Ovary (tissue), 9 donors: ENCODE results near the gene SHLD1. TPM values are rescaled to one million over a fixed set of nuclear protein-coding genes. Genes with fewer than 3 reads are reported as not detected.
A peak's percentile ranks its signal among the peaks of the same experiment; 100 is the strongest.

Source experiments
- DNase-seq, 5 donors: peaks; one replicate each; pipeline ENCODE4 v3.0.0-alpha.2; 2019 to 2020
- H3K27ac ChIP-seq, 2 donors: fragments of 200-600 bp; one replicate each; pipeline versions ENCODE4 v1.5.1 to v1.8.0; 2019 to 2022
- H3K27me3 ChIP-seq: fragments of 200-600 bp; one replicate; pipeline ENCODE4 v1.8.0; 2022
- H3K36me3 ChIP-seq: fragments of 200-600 bp; sonication (generic); one replicate; pipeline ENCODE4 v1.5.1; 2019
- H3K4me1 ChIP-seq: one replicate; pipeline ENCODE4 v1.8.1; 2013; ENCODE audit warnings: mild to moderate bottlenecking, moderate library complexity; ENCODE audit not compliant: insufficient read depth
- H3K4me3 ChIP-seq: fragments of 200-600 bp; sonication (generic); one replicate; pipeline ENCODE4 v1.5.1; 2017
- H3K9me3 ChIP-seq, 2 donors: fragments of 200-600 bp in 1 of 2; sonication (generic) in 1 of 2; one replicate each; pipeline versions ENCODE4 v1.5.1 to v1.8.1; 2013 to 2019; ENCODE audit warnings: mild to moderate bottlenecking in 1 of 2, moderate library complexity in 1 of 2
- CTCF ChIP-seq, 3 donors: fragments of 450-650 bp in 2 of 3; fragments of 200-600 bp in 1 of 3; IDR thresholded peaks; one replicate each; pipeline versions ENCODE4 v1.5.1 to v1.8.0; 2016 to 2022; ENCODE audit warnings: antibody characterized with exemption in 3 of 3, mild to moderate bottlenecking in 1 of 3
- EP300 ChIP-seq: sonication (generic); formaldehyde crosslinking; IDR thresholded peaks from one replicate; pipeline ENCODE4 v1.6.1; 2017; ENCODE audit warnings: antibody characterized with exemption
- POLR2A ChIP-seq: fragments of 450-650 bp; IDR thresholded peaks from one replicate; pipeline ENCODE4 v1.6.1; 2017; ENCODE audit warnings: antibody characterized with exemption, mild to moderate bottlenecking, moderate library complexity
- WGBS, 3 donors: extraction: QIAGEN DNeasy Blood & Tissue Kit in 1 of 3; methylation state at CpG; one replicate each; pipeline versions ENCODE4 v1.1.5 to v1.1.7; 2013 to 2017; 5-methylcytosine and 5-hydroxymethylcytosine counted together
- intact Hi-C, 4 donors: fragments of 100-400 bp; cut with DNase I; formaldehyde crosslinking; loops; one replicate each; pipeline versions ENCODE4 v1.11.0 to v1.15.1; 2022 to 2023
- polyA plus RNA-seq, 2 donors: library from polyadenylated mRNA; stranded (reverse); fragments of 200-250 nt in 1 of 2; fragments of 350-450 nt in 1 of 2; fragmentation: Illumina TruSeq in 1 of 2; extraction: RNeasy Lipid Tissue Mini Kit (QIAGEN cat#74804) in 1 of 2; gene quantifications; one replicate each; pipeline ENCODE4 v1.2.3, GENCODE V29; 2013 to 2014
- total RNA-seq, 7 donors: library from RNA; depleted of rRNA in 2 of 7; stranded (reverse); fragments of >200 nt in 2 of 7; fragmentation: NEBNext Ultra II Directional in 3 of 7; extraction: Animal tissue kit (Norgen Biotek cat#: 25700) in 3 of 7; gene quantifications; one replicate each; pipeline versions ENCODE4 v1.1.0 to v1.2.4, GENCODE V29; 2016 to 2023
- donor health status: DM: no; HTN: no; CAD: no; lungs with moderate emphysema.
- donor health status: DM: no; HTN: no; CAD: no.
- donor health status: Bipolar disorder and iron deficiency.
- donor health status: DM: yes; HTN: yes; CAD: no.
- donor health status: DM: no; HTN: no; CAD: no.
- donor health status: DM: yes; HTN: yes; CAD: no.

The SHLD1 gene
- total and polyA plus RNA-seq, 9 donors, result 3.8 to 12.4 (median 7.2) TPM

- WGBS, 3 donors, result 25 to 48% (median 28%) methylated on average over 7 of the region's 7 CpGs
Measured at GRCh38 chr20:5766085-5766764, 16.0 kb downstream of the SHLD1 start.

GRCh38 chr20:5767493-5768098 lies 17.4 kb downstream of the SHLD1 start:
- WGBS, 3 donors, result 88 to 92% (median 91%) methylated on average over 9 of the region's 9 CpGs
- Histone ChIP-seq H3K36me3 (no peaks in the 10 kb centered on the region), H3K4me3 (no peak overlapping the region), H3K4me1 (no peaks in the 10 kb centered on the region), H3K9me3 (no peaks in the 10 kb centered on the region), H3K27me3 (no peaks in the 10 kb centered on the region), H3K27ac (no peak overlapping the region)
- intact Hi-C loops, result no loop called here
- DNase-seq, result no peak
- TF ChIP-seq EP300 (no peak), CTCF (IDR thresholded peaks at IDR 0.05) (no peak), POLR2A (no peak)

More at GRCh38 chr20:5766085-5766764, 16.0 kb downstream of the SHLD1 start:
- Histone ChIP-seq H3K4me1 (no peaks in the 10 kb centered on the region), H3K27ac (no peak overlapping the region), H3K9me3 (no peaks in the 10 kb centered on the region), H3K27me3 (no peaks in the 10 kb centered on the region), H3K4me3 (no peak overlapping the region), H3K36me3 (no peaks in the 10 kb centered on the region)
- peak in 1 of 5 donors; percentile 32 for DNase-seq
- TF ChIP-seq CTCF (IDR thresholded peaks at IDR 0.05) (no peak), EP300 (no peak), POLR2A (no peak)
- intact Hi-C loops, result no loop called here

DNA sequence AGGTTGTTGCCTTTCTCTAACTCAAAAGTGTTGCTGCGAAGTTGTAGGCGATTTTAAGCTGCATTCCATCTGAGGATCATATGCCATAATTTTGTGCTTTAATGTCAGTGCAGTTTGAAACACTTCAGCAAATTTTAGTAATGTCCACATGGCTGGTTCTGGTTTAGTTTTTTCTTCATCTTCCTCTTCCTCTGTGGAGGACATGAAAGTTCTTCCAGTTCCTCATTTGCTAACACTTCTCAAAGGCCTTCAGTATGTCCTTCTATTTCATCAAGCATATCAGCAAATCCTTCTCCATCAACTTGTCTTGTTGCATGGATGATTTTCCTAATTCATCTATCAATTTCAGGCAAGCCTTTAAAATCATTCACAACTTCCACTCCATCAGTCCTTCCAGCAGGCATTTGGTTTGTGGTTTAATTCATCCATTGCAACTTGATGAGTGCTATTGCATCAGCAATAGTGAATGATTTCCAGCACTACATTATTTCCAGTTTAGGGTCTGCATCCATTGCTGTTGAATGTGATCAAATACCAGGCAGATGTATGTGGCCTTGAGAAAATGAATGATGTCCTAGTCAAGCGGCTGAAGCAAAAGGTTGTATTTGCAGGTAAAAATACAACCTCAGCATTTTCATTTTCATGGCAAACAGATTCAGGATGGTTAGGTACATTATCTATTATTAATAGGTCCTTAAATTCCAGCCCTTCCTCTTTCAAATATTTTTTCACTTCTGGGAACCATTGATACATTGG lies 20.2 kb downstream of the SHLD1 start:
- intact Hi-C loops, result no loop called here
- Histone ChIP-seq H3K4me3 (no peak overlapping the region), H3K36me3 (no peaks in the 10 kb centered on the region), H3K9me3 (no peaks in the 10 kb centered on the region), H3K27me3 (no peaks in the 10 kb centered on the region), H3K27ac (no peak overlapping the region), H3K4me1 (no peaks in the 10 kb centered on the region)
- WGBS, 3 donors, result 92 to 99% (median 93%) methylated on average over 3 of the region's 3 CpGs
- TF ChIP-seq EP300 (no peak), CTCF (IDR thresholded peaks at IDR 0.05) (no peak), POLR2A (no peak)
- no peak for DNase-seq

- Histone ChIP-seq H3K9me3 (no peaks in the 10 kb centered on the region), H3K36me3 (no peaks in the 10 kb centered on the region), H3K4me3 (no peak overlapping the region), H3K4me1 (no peaks in the 10 kb centered on the region), H3K27me3 (no peaks in the 10 kb centered on the region), H3K27ac (no peak overlapping the region)
- no peak for TF ChIP-seq POLR2A
- TF ChIP-seq CTCF (IDR thresholded peaks at IDR 0.05), result no peak
- no peak for TF ChIP-seq EP300
- intact Hi-C loops, result no loop called here
- DNase-seq, result no peak
- 92 to 97% (median 94%) methylated on average over 1 of the region's 1 CpG for WGBS, 3 donors
Measured at GRCh38 chr20:5770987-5771318, 20.8 kb downstream of the SHLD1 start.
